PC-3 (cell line): ENCODE data around the gene UMODL1. TPM values are rescaled to one million over a fixed set of nuclear protein-coding genes. Genes with fewer than 3 reads are reported as not detected.

ENCODE experiments used
- ATAC-seq: fragments of 200-7000 bp; cut with Tn5 transposase; 2 replicates; pipeline ENCODE4 v1.9.1; 2020; ENCODE audit warnings: mild to moderate bottlenecking, moderate library complexity
- BruUV-seq: library from RNA; stranded (reverse); fragments of 400-500 nt; replicated peaks from 2 replicates; lab custom pipeline; 2021; lab: Mats Ljungman, UMichigan
- CTCF ChIA-PET: fragments of 300-600 bp; sonication (Branson Sonifier 250); formaldehyde crosslinking; loops from one replicate; lab custom pipeline; 2022; ENCODE audit warnings: antibody characterized with exemption; lab: Charles Lee
- POLR2A ChIA-PET: fragments of 300-600 bp; sonication (Branson Sonifier 250); formaldehyde crosslinking; loops from one replicate; lab custom pipeline; 2022; ENCODE audit warnings: antibody characterized with exemption; ENCODE audit not compliant: unreplicated experiment; lab: Charles Lee
- DNase-seq: peaks from one replicate; pipeline ENCODE4 v3.0.0-alpha.2; 2015
- H2AFZ ChIP-seq: fragments of 300-600 bp; sonication (generic); 2 replicates; pipeline ENCODE4 v1.6.0; 2016; ENCODE audit warnings: antibody characterized with exemption, low read length
- H3F3A ChIP-seq: fragments of 300-600 bp; sonication (generic); one replicate; pipeline ENCODE4 v1.6.0; 2017; ENCODE audit warnings: antibody characterized with exemption, low read length, control low read depth, mild to moderate bottlenecking; ENCODE audit not compliant: unreplicated experiment
- H3K27ac ChIP-seq: fragments of 300-600 bp; sonication (generic); 2 replicates; pipeline ENCODE4 v1.5.1; 2016; ENCODE audit warnings: mild to moderate bottlenecking, low read length
- H3K27me3 ChIP-seq: fragments of 300-600 bp; sonication (generic); 2 replicates; pipeline ENCODE4 v1.6.1; 2016; ENCODE audit warnings: low read length, mixed read lengths
- H3K36me3 ChIP-seq: fragments of 300-600 bp; sonication (generic); 2 replicates; pipeline ENCODE4 v1.6.1; 2016; ENCODE audit warnings: low read depth, mixed run types, low read length, mixed read lengths
- H3K4me1 ChIP-seq: fragments of 300-600 bp; sonication (generic); 2 replicates; pipeline ENCODE4 v1.5.1; 2016; ENCODE audit warnings: low read length; ENCODE audit not compliant: insufficient read depth
- H3K4me2 ChIP-seq: fragments of 300-600 bp; sonication (generic); 2 replicates; pipeline ENCODE4 v1.6.0; 2016; ENCODE audit warnings: low read length
- H3K4me3 ChIP-seq: fragments of 300-600 bp; sonication (generic); 2 replicates; pipeline ENCODE4 v1.5.1; 2016; ENCODE audit warnings: mild to moderate bottlenecking, low read length, mixed read lengths
- H3K79me2 ChIP-seq: fragments of 300-600 bp; sonication (generic); 2 replicates; pipeline ENCODE4 v1.6.1; 2017; ENCODE audit warnings: low read length, mixed read lengths
- H3K9ac ChIP-seq: fragments of 300-600 bp; sonication (generic); 2 replicates; pipeline ENCODE4 v1.6.0; 2016; ENCODE audit warnings: mild to moderate bottlenecking, low read length
- H3K9me2 ChIP-seq: fragments of 300-600 bp; sonication (generic); replicated peaks from 2 replicates; pipeline ENCODE4 v1.6.1; 2016; ENCODE audit warnings: mixed run types, low read length, mixed read lengths
- H3K9me3 ChIP-seq: fragments of 300-600 bp; sonication (generic); 2 replicates; pipeline ENCODE4 v1.6.1; 2016; ENCODE audit warnings: low read length, mixed read lengths
- H4K20me1 ChIP-seq: fragments of 300-600 bp; sonication (generic); 2 replicates; pipeline ENCODE4 v1.6.1; 2016; ENCODE audit warnings: low read length, mixed read lengths
- CTCF ChIP-seq: fragments of 300-600 bp; sonication (generic); conservative IDR thresholded peaks from 2 replicates; pipeline ENCODE4 v1.5.1; 2017; ENCODE audit warnings: antibody characterized with exemption, low read depth, mild to moderate bottlenecking, low read length
- EZH2 ChIP-seq: fragments of 300-600 bp; sonication (generic); IDR thresholded peaks from one replicate; pipeline ENCODE4 v1.6.1; 2017; ENCODE audit warnings: antibody characterized with exemption, mild to moderate bottlenecking, low read length; ENCODE audit not compliant: unreplicated experiment
- EZH2phosphoT487 ChIP-seq: fragments of 300-600 bp; sonication (generic); IDR thresholded peaks from 2 replicates; pipeline ENCODE4 v1.6.1; 2018; ENCODE audit warnings: mild to moderate bottlenecking, antibody characterized with exemption, low read length, borderline replicate concordance
- intact Hi-C: fragments of 100-400 bp; cut with micrococcal nuclease; formaldehyde crosslinking; loops from 2 replicates; pipeline ENCODE4 v1.9.0; 2023
- total RNA-seq: library from RNA; depleted of rRNA; stranded (reverse); fragments of >200 nt; gene quantifications from 2 replicates; pipeline ENCODE4 v1.2.3, GENCODE V29; 2014

The UMODL1 gene
- total RNA-seq, 1 experiment from 2014 or later = not detected

GRCh38 chr21:42092771-42093170 lies 21.7 kb downstream of the UMODL1 start:
- Histone ChIP-seq H3K9ac (no peak overlapping the region), H3K27ac (no peak overlapping the region), H3K9me3 (no peaks in the 10 kb centered on the region), H4K20me1 (no peaks in the 10 kb centered on the region), H3K27me3 (no peaks in the 10 kb centered on the region), H2AFZ (no peak overlapping the region), H3K79me2 (no peaks in the 10 kb centered on the region), H3K4me3 (no peak overlapping the region), H3K4me2 (no peak overlapping the region), H3K4me1 (peaks cover 27% of the 10 kb centered on the region), H3K9me2 (no peaks in the 10 kb centered on the region), H3K36me3 (no peaks in the 10 kb centered on the region), H3F3A (no peaks in the 10 kb centered on the region)
- intact Hi-C loops = no loop called here
- DNase-seq (no peak), ATAC-seq (no peak)
- BruUV-seq = no TSS peak
- TF ChIP-seq EZH2phosphoT487 (no peak), EZH2 (no peak), CTCF (no peak)
- ChIA-PET CTCF (interaction anchor here (0.6 kb wide), 1 partner anchor 22 kb away, joined by 3 read pairs; no protein-coding TSS in a partner anchor), POLR2A (interaction anchor here (0.6 kb wide), 2 partner anchors 123 to 131 kb away, joined by 3 read pairs; no protein-coding TSS in a partner anchor)

GRCh38 chr21:42093186-42093585 lies 22.1 kb downstream of the UMODL1 start:
- Histone ChIP-seq H3K27me3 (no peaks in the 10 kb centered on the region), H3K9me2 (no peaks in the 10 kb centered on the region), H3K4me1 (peaks cover 30% of the 10 kb centered on the region), H2AFZ (no peak overlapping the region), H3K79me2 (no peaks in the 10 kb centered on the region), H3K9ac (peak overlapping the region; percentile 66), H4K20me1 (no peaks in the 10 kb centered on the region), H3F3A (no peaks in the 10 kb centered on the region), H3K9me3 (no peaks in the 10 kb centered on the region), H3K27ac (peak overlapping the region; percentile 88), H3K36me3 (no peaks in the 10 kb centered on the region), H3K4me3 (no peak overlapping the region), H3K4me2 (peak overlapping the region; percentile 62)
- ATAC-seq (no peak), DNase-seq (no peak)
- ChIA-PET POLR2A (no interaction called here), CTCF (no interaction called here)
- intact Hi-C loops = no loop called here
- no TSS peak for BruUV-seq
- no peak for TF ChIP-seq CTCF
- no peak for TF ChIP-seq EZH2

- Histone ChIP-seq H3K79me2 (no peaks in the 10 kb centered on the region), H2AFZ (peak overlapping the region; percentile 47), H3K36me3 (no peaks in the 10 kb centered on the region), H3K4me1 (peaks cover 36% of the 10 kb centered on the region), H3K9ac (peak overlapping the region; percentile 66), H3F3A (no peaks in the 10 kb centered on the region), H3K4me2 (peak overlapping the region; percentile 62), H3K27me3 (no peaks in the 10 kb centered on the region), H3K9me3 (no peaks in the 10 kb centered on the region), H3K9me2 (no peaks in the 10 kb centered on the region), H3K27ac (peak overlapping the region; percentile 88), H4K20me1 (no peaks in the 10 kb centered on the region), H3K4me3 (peak overlapping the region; percentile 19)
- ChIA-PET POLR2A (no interaction called here), CTCF (no interaction called here)
- BruUV-seq = no TSS peak
- TF ChIP-seq CTCF = no peak
- TF ChIP-seq EZH2phosphoT487 = no peak
- TF ChIP-seq EZH2 = no peak
- intact Hi-C loops = loop anchor here (2.0 kb wide), 1 partner anchor 37 kb away; no protein-coding TSS in a partner anchor
- peak; percentile 78 for ATAC-seq
- peak; percentile 94 for DNase-seq
Measured at GRCh38 chr21:42093991-42094421, 22.9 kb downstream of the UMODL1 start.
